ENCODE measurements around the gene F2RL3. TPM values are rescaled to one million over a fixed set of nuclear protein-coding genes. Genes with fewer than 3 reads are reported as not detected.
"Not testable (repeated sequence)": the region's sequence is repeated elsewhere in the genome, so short reads cannot be mapped to it uniquely, and the experiment has no call there.

Gene F2RL3
- polyA plus RNA-seq, 12 donors, result 0.19 to 1.0 (median 0.38) TPM; not detected in 2

GRCh38 chr19:16920816-16921529 is 32.2 kb downstream of the F2RL3 start:
- no peak for DNase-seq

GRCh38 chr19:16921766-16922591 is 33.2 kb downstream of the F2RL3 start:
- no peak for DNase-seq

- no peak for DNase-seq
These were observed 33.8 kb downstream of the F2RL3 start for GRCh38 chr19:16922592-16922934.

GRCh38 chr19:16922949-16923348 is 34.1 kb downstream of the F2RL3 start:
- no peak for DNase-seq

GRCh38 chr19:16927883-16928282 is 39.1 kb downstream of the F2RL3 start:
- DNase-seq, result no peak

- DNase-seq, result no peak
These were observed 39.6 kb downstream of the F2RL3 start for GRCh38 chr19:16928351-16928750.

- no peak for DNase-seq
These were observed 40.1 kb downstream of the F2RL3 start for GRCh38 chr19:16928916-16929315.

GRCh38 chr19:16930753-16931152 is 42.0 kb downstream of the F2RL3 start:
- no peak for DNase-seq

- no peak for DNase-seq
These were observed 42.5 kb downstream of the F2RL3 start for GRCh38 chr19:16931306-16931705.

GRCh38 chr19:16934489-16934888 is 45.7 kb downstream of the F2RL3 start:
- no peak for DNase-seq

- DNase-seq, result no peak
These were observed 48.1 kb downstream of the F2RL3 start for GRCh38 chr19:16936901-16937300.

- DNase-seq, result not testable (repeated sequence)
These were observed 49.0 kb downstream of the F2RL3 start for GRCh38 chr19:16937796-16938195.

- no peak for DNase-seq
These were observed 49.4 kb downstream of the F2RL3 start for GRCh38 chr19:16938211-16938610.

- not testable (repeated sequence) for DNase-seq
These were observed 51.3 kb downstream of the F2RL3 start for GRCh38 chr19:16940063-16940462.

- DNase-seq, result no peak
These were observed 51.8 kb downstream of the F2RL3 start for GRCh38 chr19:16940626-16941025.

Other genes starting within 250 kb of the F2RL3 start
- 10 to 100 TPM in 11 of 12 donors, not detected in 1; 30.4 to 61.9 (median 53.9) TPM for gene SMIM7, start 228.9 kb upstream of the F2RL3 start, polyA plus RNA-seq (ENCODE audit: insufficient read length in 12 of 12)
- gene TMEM38A, start 227.9 kb upstream of the F2RL3 start, polyA plus RNA-seq (ENCODE audit: insufficient read length in 12 of 12), result 100 to 1,000 TPM in 8 of 12 donors, 10 to 100 TPM in 3, not detected in 1; 35.1 to 203 (median 114) TPM
- gene NWD1, start 169.2 kb upstream of the F2RL3 start, polyA plus RNA-seq (ENCODE audit: insufficient read length in 12 of 12), result under 1 TPM in 10 of 12 donors, not detected in 2; 0.04 to 0.25 (median 0.12) TPM
- 10 to 100 TPM in 11 of 12 donors, not detected in 1; 29.9 to 62.6 (median 36.1) TPM for gene SIN3B, start 59.6 kb upstream of the F2RL3 start, polyA plus RNA-seq (ENCODE audit: insufficient read length in 12 of 12)
- gene CPAMD8, start 137.8 kb downstream of the F2RL3 start, polyA plus RNA-seq (ENCODE audit: insufficient read length in 12 of 12), result 10 to 100 TPM in 2 of 12 donors, 1 to 10 TPM in 9, not detected in 1; 1.6 to 30.7 (median 4.1) TPM
- 10 to 100 TPM in 3 of 12 donors, 1 to 10 TPM in 8, not detected in 1; 6.5 to 13.9 (median 9.2) TPM for gene HAUS8, start 186.5 kb downstream of the F2RL3 start, polyA plus RNA-seq (ENCODE audit: insufficient read length in 12 of 12)
- gene MYO9B, start 186.8 kb downstream of the F2RL3 start, polyA plus RNA-seq (ENCODE audit: insufficient read length in 12 of 12), result 10 to 100 TPM in 11 of 12 donors, not detected in 1; 22.7 to 73.4 (median 32.1) TPM